IMR-90 (cell line): ENCODE data around the gene CASTOR1. TPM values are rescaled to one million over a fixed set of nuclear protein-coding genes. Genes with fewer than 3 reads are reported as not detected.

Experiments used
- ATAC-seq: fragments of 200-7000 bp; cut with Tn5 transposase; 2 replicates; pipeline ENCODE4 v1.9.1; 2020; ENCODE audit warnings: low read depth, mild to moderate bottlenecking, moderate library complexity
- BruUV-seq: library from RNA; stranded (reverse); fragments of 400-500 nt; replicated peaks from 2 replicates; lab custom pipeline; 2021; lab: Mats Ljungman, UMichigan
- CTCF ChIA-PET: fragments of 300-600 bp; formaldehyde crosslinking; extraction: SDS; loops from one replicate; lab custom pipeline; 2021; ENCODE audit warnings: antibody characterized with exemption; lab: Yijun Ruan, JAX
- POLR2A ChIA-PET: fragments of 300-600 bp; sonication (Branson Sonifier 250); formaldehyde crosslinking; loops from one replicate; lab custom pipeline; 2022; ENCODE audit warnings: antibody characterized with exemption; ENCODE audit not compliant: unreplicated experiment; lab: Charles Lee
- DNase-seq: peaks from one replicate; pipeline ENCODE4 v3.0.0; 2013
- H2AFZ ChIP-seq: replicated peaks from 2 replicates; pipeline ENCODE3; 2013; ENCODE audit warnings: low read length, mild to moderate bottlenecking; ENCODE audit not compliant: poor library complexity
- H2AK5ac ChIP-seq: 2 replicates; pipeline ENCODE4 v1.6.1; 2013; ENCODE audit warnings: low read depth, low read length, inconsistent platforms
- H2AK9ac ChIP-seq: replicated peaks from 2 replicates; pipeline ENCODE3; 2013; ENCODE audit warnings: mild to moderate bottlenecking, low read depth, low read length, moderate library complexity; ENCODE audit not compliant: poor library complexity
- H2BK120ac ChIP-seq: 2 replicates; pipeline ENCODE4 v1.6.1; 2013; ENCODE audit warnings: low read depth, low read length, inconsistent platforms
- H2BK15ac ChIP-seq: 3 replicates; pipeline ENCODE4 v1.6.1; 2013; ENCODE audit warnings: low read depth, low read length, inconsistent platforms
- H2BK20ac ChIP-seq: 2 replicates; pipeline ENCODE4 v1.6.1; 2013; ENCODE audit warnings: low read depth, mild to moderate bottlenecking, inconsistent platforms, low read length, moderate library complexity
- H2BK5ac ChIP-seq: 2 replicates; pipeline ENCODE4 v1.6.1; 2013; ENCODE audit warnings: mild to moderate bottlenecking, low read depth, low read length, inconsistent platforms; ENCODE audit not compliant: poor library complexity, severe bottlenecking
- H3K14ac ChIP-seq: replicated peaks from 2 replicates; pipeline ENCODE4 v1.6.1; 2013; ENCODE audit warnings: low read depth, low read length, inconsistent platforms
- H3K18ac ChIP-seq: 2 replicates; pipeline ENCODE4 v1.6.1; 2013; ENCODE audit warnings: low read depth, low read length, control low read depth
- H3K23ac ChIP-seq: 2 replicates; pipeline ENCODE4 v1.6.1; 2013; ENCODE audit warnings: low read depth, low read length, inconsistent platforms
- H3K27ac ChIP-seq: 2 replicates; pipeline ENCODE4 v1.5.1; 2013; ENCODE audit warnings: mild to moderate bottlenecking, control low read depth, low read length; ENCODE audit not compliant: insufficient read depth
- H3K27me3 ChIP-seq: 2 replicates; pipeline ENCODE4 v1.6.1; 2013; ENCODE audit warnings: low read length; ENCODE audit not compliant: control insufficient read depth, insufficient read depth
- H3K36me3 ChIP-seq: 2 replicates; pipeline ENCODE4 v1.6.1; 2013; ENCODE audit warnings: low read length, mixed read lengths; ENCODE audit not compliant: control insufficient read depth, insufficient read depth
- H3K4ac ChIP-seq: 2 replicates; pipeline ENCODE4 v1.6.1; 2013; ENCODE audit warnings: low read depth, low read length, inconsistent platforms
- H3K4me1 ChIP-seq: 2 replicates; pipeline ENCODE4 v1.6.1; 2013; ENCODE audit warnings: low read length, mixed read lengths; ENCODE audit not compliant: control insufficient read depth, insufficient read depth
- H3K4me2 ChIP-seq: 2 replicates; pipeline ENCODE4 v1.6.1; 2013; ENCODE audit warnings: low read depth, mild to moderate bottlenecking, control low read depth, low read length, moderate library complexity
- H3K4me3 ChIP-seq: 2 replicates; pipeline ENCODE4 v1.5.1; 2013; ENCODE audit warnings: low read depth, mild to moderate bottlenecking, control low read depth, low read length, moderate library complexity; ENCODE audit not compliant: insufficient read depth
- H3K56ac ChIP-seq: 2 replicates; pipeline ENCODE4 v1.6.1; 2013; ENCODE audit warnings: low read length, inconsistent platforms; ENCODE audit not compliant: insufficient read depth; ENCODE audit errors: extremely low read depth
- H3K79me1 ChIP-seq, 2 experiments: 2 replicates each; pipeline ENCODE4 v1.6.1; 2013; ENCODE audit warnings: low read length in 2 of 2, inconsistent platforms in 1 of 2, low read depth in 1 of 2
- H3K9ac ChIP-seq: 2 replicates; pipeline ENCODE4 v1.6.1; 2013; ENCODE audit warnings: low read depth, low read length, control low read depth
- H3K9me1 ChIP-seq: 2 replicates; pipeline ENCODE4 v1.6.1; 2013; ENCODE audit warnings: low read length, inconsistent platforms; ENCODE audit not compliant: insufficient read depth
- H3K9me3 ChIP-seq: 2 replicates; pipeline ENCODE4 v1.6.1; 2013; ENCODE audit warnings: low read length; ENCODE audit not compliant: control insufficient read depth, insufficient read depth
- H4K20me1 ChIP-seq: 2 replicates; pipeline ENCODE4 v1.6.1; 2013; ENCODE audit warnings: low read length, inconsistent platforms; ENCODE audit not compliant: insufficient read depth
- H4K5ac ChIP-seq: 2 replicates; pipeline ENCODE4 v1.6.1; 2013; ENCODE audit warnings: mild to moderate bottlenecking, low read depth, low read length, control low read depth
- H4K8ac ChIP-seq, 2 experiments: 2 replicates each; pipeline ENCODE4 v1.6.1; 2013; ENCODE audit warnings: low read depth in 2 of 2, low read length in 2 of 2, control low read depth in 1 of 2, inconsistent platforms in 1 of 2
- H4K91ac ChIP-seq: 2 replicates; pipeline ENCODE4 v1.6.1; 2013; ENCODE audit warnings: low read depth, low read length, inconsistent platforms; ENCODE audit not compliant: insufficient read depth
- BHLHE40 ChIP-seq: fragments of 150-350 bp; IDR thresholded peaks from 2 replicates; pipeline ENCODE4 v1.6.1; 2016; ENCODE audit warnings: mild to moderate bottlenecking, low read depth, low read length
- CEBPB ChIP-seq: IDR thresholded peaks from 2 replicates; pipeline ENCODE4 v1.6.1; 2012; ENCODE audit warnings: low read depth, low read length, improper control_type of control experiment
- ELK1 ChIP-seq: fragments of 150-350 bp; IDR thresholded peaks from 2 replicates; pipeline ENCODE4 v1.6.1; 2016; ENCODE audit warnings: low read depth, mild to moderate bottlenecking, low read length, moderate library complexity, borderline replicate concordance
- FOS ChIP-seq: fragments of 150-350 bp; IDR thresholded peaks from 2 replicates; pipeline ENCODE4 v1.6.1; 2016; ENCODE audit warnings: low read depth, low read length
- MAFK ChIP-seq: IDR thresholded peaks from 2 replicates; pipeline ENCODE4 v1.6.1; 2012; ENCODE audit warnings: low read depth, low read length, improper control_type of control experiment
- NFE2L2 ChIP-seq: fragments of 150-350 bp; IDR thresholded peaks from 2 replicates; pipeline ENCODE4 v1.6.1; 2016; ENCODE audit warnings: low read depth, mild to moderate bottlenecking, low read length
- POLR2A ChIP-seq: IDR thresholded peaks from 2 replicates; pipeline ENCODE4 v1.6.1; 2012; ENCODE audit warnings: mild to moderate bottlenecking, low read depth, low read length
- RCOR1 ChIP-seq: IDR thresholded peaks from 2 replicates; pipeline ENCODE4 v1.6.1; 2012; ENCODE audit warnings: mild to moderate bottlenecking, low read length, improper control_type of control experiment; ENCODE audit not compliant: insufficient replicate concordance
- RFX5 ChIP-seq: IDR thresholded peaks from 2 replicates; pipeline ENCODE4 v1.8.0; 2012; ENCODE audit warnings: low read depth, mild to moderate bottlenecking, low read length, moderate library complexity
- SMC3 ChIP-seq: fragments of 150-350 bp; IDR thresholded peaks from 2 replicates; pipeline ENCODE4 v1.6.1; 2016; ENCODE audit warnings: low read depth, mild to moderate bottlenecking, antibody characterized with exemption, low read length, moderate library complexity
- USF2 ChIP-seq: fragments of 150-350 bp; IDR thresholded peaks from 2 replicates; pipeline ENCODE4 v1.6.1; 2017; ENCODE audit warnings: mild to moderate bottlenecking, antibody characterized with exemption, low read length, low read depth
- WGBS, 2 experiments: methylation state at CpG; one replicate each; pipeline versions ENCODE4 v1.1.5 to v1.1.7; 2013; ENCODE audit warnings: missing lambda C conversion rate in 2 of 2; ENCODE audit not compliant: insufficient read length in 1 of 2; ENCODE audit errors: extremely low coverage in 2 of 2; 5-methylcytosine and 5-hydroxymethylcytosine counted together
- dilution Hi-C: fragments of 300-500 bp; cut with HindIII; formaldehyde crosslinking; loops from one replicate; pipeline ENCODE4 v1.14.3; 2018; ENCODE audit warnings: low sequenced_read_pairs; ENCODE audit not compliant: unreplicated experiment
- in situ Hi-C: fragments of 300-500 bp; cut with MboI; formaldehyde crosslinking; loops from 3 replicates; pipeline ENCODE4 v1.14.3; 2019; ENCODE audit warnings: low sequenced_read_pairs, inconsistent platforms, mixed read lengths
- intact Hi-C: fragments of 100-400 bp; cut with micrococcal nuclease; formaldehyde crosslinking; loops from 2 replicates; pipeline ENCODE4 v1.10.0; 2022
- polyA plus RNA-seq, 3 experiments: library from polyadenylated mRNA; depleted of rRNA; stranded (reverse); fragments of >200 nt; gene quantifications; 2 replicates each; pipeline ENCODE4 v1.2.3, GENCODE V29; 2012; ENCODE audit warnings: low replicate concordance in 1 of 3
- total RNA-seq: library from RNA; depleted of rRNA; stranded (reverse); fragments of >200 nt; gene quantifications from 2 replicates; pipeline ENCODE4 v1.2.3, GENCODE V29; 2012
- TF ChIP-seq, protein P1 (sequence below): conservative IDR thresholded peaks from 2 replicates; pipeline ENCODE4 v1.5.1; 2012; ENCODE audit warnings: mild to moderate bottlenecking, low read depth, low read length, improper control_type of control experiment

Gene CASTOR1
- total and polyA plus RNA-seq, 2 of the 4 experiments (the other 2 are of a cell fraction) = 10.6 to 23.5 TPM

DNA sequence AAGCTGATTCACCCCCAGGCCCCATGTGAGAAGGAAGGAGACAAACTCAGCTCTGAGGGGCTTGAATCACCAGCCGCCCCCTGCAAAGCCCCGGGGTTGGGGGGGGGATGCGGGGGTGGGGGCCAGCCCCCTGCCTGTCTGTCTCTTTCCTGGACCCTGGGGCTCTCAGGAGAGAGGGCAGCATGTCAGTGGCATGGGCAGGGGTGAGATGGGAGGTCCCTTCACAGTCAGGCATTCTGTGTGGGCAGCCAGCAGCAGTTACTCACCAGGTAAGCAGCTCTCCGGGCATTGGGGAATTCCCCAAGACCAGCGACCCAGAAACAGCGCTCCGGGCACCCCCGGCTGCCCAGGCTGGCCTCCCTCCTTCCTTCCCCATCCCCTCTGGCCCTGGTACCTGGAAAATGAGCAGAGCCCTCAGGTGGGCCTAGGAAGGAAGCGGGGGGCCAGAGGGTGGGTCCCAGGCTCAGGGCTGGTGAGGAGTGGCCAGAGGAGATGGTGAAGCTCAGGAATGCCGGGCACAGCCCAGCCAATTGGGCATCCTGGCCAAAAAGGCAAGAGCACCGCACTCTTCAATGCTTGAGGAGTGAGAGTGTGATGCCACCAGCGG lies 38.5 kb downstream of the CASTOR1 start (continued):
- no peak for TF ChIP-seq NFE2L2

DNA sequence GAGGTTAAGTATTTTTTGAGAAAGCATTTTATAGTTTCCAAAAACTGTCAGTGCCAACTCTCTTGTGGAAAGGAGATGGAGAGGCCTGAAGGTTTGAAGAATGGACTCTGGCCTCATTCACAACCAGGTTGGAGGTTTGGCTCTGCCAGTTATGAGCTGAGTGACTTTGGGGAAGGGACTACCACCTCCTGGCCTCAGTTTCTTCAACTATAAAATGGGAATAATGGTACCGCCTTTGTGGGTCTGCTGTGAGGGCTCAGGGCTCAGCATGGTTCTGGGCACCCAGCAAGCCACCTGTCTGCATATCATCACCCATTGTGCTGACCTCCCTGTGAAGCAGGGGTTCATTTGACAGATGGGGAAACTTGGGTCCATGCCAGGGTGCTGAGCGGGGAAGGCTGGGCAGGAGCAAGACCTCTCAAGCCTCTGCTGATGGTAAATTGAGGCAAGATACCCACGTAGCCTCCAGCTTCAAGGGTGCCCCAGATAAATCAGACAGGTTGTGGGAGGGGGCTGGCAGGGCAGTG lies 39.2 kb downstream of the CASTOR1 start:
- intact Hi-C loops = no loop called here
- ATAC-seq (no peak), DNase-seq (no peak)
- Histone ChIP-seq H2BK5ac (peak overlapping the region; percentile 66), H3K79me1 (peaks cover 9 to 21% of the 10 kb centered on the region in 2 experiments; a peak in 3 of 4 replicates), H3K9me1 (peaks cover 17% of the 10 kb centered on the region), H2BK120ac (peak overlapping the region; percentile 71; the same call in 1 of the 2 replicates), H3K27ac (peak overlapping the region; percentile 7; the same call in 1 of the 2 replicates), H3K18ac (peak overlapping the region; percentile 50; the same call in 1 of the 2 replicates), H2AK9ac (no peak overlapping the region), H4K5ac (peak overlapping the region; percentile 74), H2BK20ac (peak overlapping the region; percentile 81; the same call in 1 of the 2 replicates), H3K4me2 (no peak overlapping the region), H3K23ac (0 out of 2 replicates have a peak overlapping the region, but pooled peaks have one; percentile 64), H3K4ac (peak overlapping the region; percentile 51; the same call in 1 of the 2 replicates), H4K91ac (peak overlapping the region; percentile 87), H4K20me1 (no peaks in the 10 kb centered on the region), H3K9me3 (no peaks in the 10 kb centered on the region), H2AFZ (no peak overlapping the region), H3K4me1 (peaks cover 55% of the 10 kb centered on the region), H3K4me3 (no peak overlapping the region), H3K9ac (no peak overlapping the region), H3K27me3 (no peaks in the 10 kb centered on the region), H2AK5ac (peak overlapping the region; percentile 91), H3K14ac (peak overlapping the region; percentile 34; the same call in 1 of the 2 replicates), H3K56ac (no peak overlapping the region; the same call in 1 of the 2 replicates), H2BK15ac (peak overlapping the region; percentile 92), H3K36me3 (peaks cover under 1% of the 10 kb centered on the region), H4K8ac (peak overlapping the region; percentile 51 to 98)
- BruUV-seq = no TSS peak
- dilution Hi-C loops = no loop called here
- POLR2A ChIA-PET = interaction anchor here (0.6 kb wide), 1 partner anchor 21 kb away, joined by 3 read pairs; no protein-coding TSS in a partner anchor
- CTCF ChIA-PET = no interaction called here
- in situ Hi-C loops = no loop called here
- WGBS, 2 experiments = 83% methylated on average over 1 of the region's 3 CpGs; no CpG with 5 or more reads in 1 of the 2 experiments
- TF ChIP-seq ELK1 = no peak
- no peak for TF ChIP-seq RFX5
- TF ChIP-seq SMC3 = no peak
- TF ChIP-seq FOS = no peak
- no peak for TF ChIP-seq POLR2A
- TF ChIP-seq USF2 = no peak
- no peak for TF ChIP-seq NFE2L2
- TF ChIP-seq, protein P1, sequence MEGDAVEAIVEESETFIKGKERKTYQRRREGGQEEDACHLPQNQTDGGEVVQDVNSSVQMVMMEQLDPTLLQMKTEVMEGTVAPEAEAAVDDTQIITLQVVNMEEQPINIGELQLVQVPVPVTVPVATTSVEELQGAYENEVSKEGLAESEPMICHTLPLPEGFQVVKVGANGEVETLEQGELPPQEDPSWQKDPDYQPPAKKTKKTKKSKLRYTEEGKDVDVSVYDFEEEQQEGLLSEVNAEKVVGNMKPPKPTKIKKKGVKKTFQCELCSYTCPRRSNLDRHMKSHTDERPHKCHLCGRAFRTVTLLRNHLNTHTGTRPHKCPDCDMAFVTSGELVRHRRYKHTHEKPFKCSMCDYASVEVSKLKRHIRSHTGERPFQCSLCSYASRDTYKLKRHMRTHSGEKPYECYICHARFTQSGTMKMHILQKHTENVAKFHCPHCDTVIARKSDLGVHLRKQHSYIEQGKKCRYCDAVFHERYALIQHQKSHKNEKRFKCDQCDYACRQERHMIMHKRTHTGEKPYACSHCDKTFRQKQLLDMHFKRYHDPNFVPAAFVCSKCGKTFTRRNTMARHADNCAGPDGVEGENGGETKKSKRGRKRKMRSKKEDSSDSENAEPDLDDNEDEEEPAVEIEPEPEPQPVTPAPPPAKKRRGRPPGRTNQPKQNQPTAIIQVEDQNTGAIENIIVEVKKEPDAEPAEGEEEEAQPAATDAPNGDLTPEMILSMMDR = no peak
- no peak for TF ChIP-seq BHLHE40
- TF ChIP-seq RCOR1 = no peak
- TF ChIP-seq CEBPB = no peak
- no peak for TF ChIP-seq MAFK
